Activated CD4-positive, alpha-beta T cell treated with anti-CD3 and anti-CD28 coated beads for 48 hours (primary cell): ENCODE results near the gene FBXL17.

Source experiments
- DNase-seq: peaks from one replicate; pipeline ENCODE4 v3.0.0-alpha.2; 2020

Gene FBXL17

DNA sequence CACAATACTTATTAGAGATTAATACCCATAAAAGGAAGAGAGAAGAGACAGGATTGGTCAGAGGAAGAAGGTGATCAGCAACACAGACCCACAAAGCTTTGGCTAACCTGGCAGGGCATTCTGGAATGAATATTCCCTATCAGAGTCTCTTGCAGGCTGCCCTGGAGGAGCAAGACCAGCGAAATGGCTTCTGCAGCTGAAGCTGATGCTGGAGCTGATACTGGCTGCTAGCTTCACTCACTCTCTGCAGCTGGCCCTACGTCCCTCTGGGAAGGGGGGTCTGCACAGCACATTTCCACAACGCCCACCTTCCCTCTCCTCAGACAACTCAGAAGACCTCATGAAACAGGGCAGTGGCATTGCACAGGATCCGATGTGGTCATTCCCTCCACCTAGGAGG is 541.3 kb downstream of the FBXL17 start:
- DNase-seq, result no peak

DNA sequence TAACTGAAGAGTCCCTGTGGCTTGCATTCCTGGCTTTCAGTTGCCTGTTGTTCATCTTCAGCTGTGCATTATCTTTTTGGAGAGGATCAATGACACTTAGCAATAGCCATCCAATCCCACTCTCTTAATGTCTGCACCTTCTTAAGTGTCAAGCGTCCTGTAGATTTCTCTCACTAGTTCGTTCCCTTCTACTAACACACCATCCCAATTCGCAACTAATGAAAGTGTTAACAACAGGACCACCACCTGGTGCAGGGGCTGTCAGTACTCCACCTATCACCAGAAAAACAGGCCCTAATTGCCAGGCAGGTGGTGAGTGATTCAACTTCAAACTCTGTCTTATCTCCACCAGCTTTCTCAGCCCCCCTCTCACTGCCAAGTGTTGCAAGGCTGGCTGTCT is 541.7 kb downstream of the FBXL17 start:
- no peak for DNase-seq

DNA sequence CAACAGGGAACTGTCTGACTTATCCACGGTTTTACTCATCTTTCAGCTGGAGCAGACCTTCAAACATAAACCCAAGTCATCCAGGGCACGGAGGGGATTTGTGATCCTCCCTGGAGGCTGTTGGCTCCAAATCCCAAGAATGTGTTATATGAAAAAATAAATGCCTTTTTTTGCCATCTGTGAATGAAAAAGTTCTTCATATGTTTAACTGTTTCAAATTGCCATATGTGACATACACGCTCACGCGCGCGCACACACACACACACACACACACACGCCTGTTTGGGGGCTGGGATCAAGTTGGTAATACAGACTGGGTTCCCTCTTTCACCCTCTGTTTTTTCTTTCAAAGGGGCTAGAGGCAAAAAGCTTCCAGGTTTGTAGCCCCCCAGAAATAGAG is 546.8 kb downstream of the FBXL17 start:
- DNase-seq, result no peak

DNA sequence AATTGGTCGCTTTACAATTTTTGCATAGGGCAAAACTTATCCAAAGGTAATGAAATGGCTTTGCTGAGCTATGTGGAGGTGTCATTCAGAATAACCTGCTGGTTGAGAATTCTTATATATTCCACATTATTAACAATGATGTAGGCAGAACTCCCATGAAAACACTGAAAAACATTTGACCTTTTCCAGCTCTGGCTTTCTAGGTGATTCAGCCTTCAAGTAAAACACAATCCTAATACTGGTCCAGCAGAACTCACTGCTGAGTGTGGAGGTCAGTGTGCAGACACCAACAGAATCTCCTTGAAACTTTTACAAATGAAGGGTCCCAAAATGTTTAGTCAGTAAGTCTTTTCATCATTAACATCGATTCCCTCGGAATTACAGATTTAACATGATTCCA is 549.2 kb downstream of the FBXL17 start:
- no peak for DNase-seq

DNA sequence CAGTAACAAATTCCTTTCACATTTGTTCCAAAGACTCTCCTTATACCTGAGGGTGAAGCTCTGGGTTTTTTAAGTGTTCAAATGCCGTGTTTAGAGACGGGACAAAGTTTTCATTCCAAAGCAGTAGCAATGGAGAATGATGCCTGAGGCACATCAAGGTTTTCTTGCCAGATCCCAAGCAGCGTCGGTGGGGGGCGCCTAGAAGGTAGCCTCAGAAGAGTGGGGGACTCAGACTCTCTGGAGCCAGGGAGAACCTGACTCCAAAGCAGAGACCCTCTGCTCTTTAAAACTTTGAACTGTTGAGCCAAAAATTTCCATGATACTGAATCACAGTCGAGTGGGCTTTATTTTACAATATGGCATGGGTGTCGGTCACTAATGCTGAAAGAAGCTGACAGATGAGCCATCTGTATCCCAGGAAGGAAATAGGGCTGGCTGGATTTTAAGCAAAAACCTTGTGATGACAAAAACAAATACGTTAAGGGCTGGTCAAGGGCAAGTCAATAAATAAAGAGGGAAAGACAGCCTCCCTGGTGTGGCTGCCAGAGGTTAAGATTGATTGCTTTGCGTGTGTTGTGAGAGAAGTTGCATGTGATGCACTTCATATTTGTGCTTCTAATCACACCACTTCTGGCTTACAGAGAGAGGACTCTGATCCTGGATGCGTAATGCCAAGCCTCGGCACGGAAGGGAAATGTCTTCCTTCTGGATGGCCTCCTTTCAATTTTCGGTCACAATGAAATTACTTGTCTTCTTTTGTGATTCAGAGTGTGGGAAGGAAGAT is 550.1 kb downstream of the FBXL17 start:
- no peak for DNase-seq

DNA sequence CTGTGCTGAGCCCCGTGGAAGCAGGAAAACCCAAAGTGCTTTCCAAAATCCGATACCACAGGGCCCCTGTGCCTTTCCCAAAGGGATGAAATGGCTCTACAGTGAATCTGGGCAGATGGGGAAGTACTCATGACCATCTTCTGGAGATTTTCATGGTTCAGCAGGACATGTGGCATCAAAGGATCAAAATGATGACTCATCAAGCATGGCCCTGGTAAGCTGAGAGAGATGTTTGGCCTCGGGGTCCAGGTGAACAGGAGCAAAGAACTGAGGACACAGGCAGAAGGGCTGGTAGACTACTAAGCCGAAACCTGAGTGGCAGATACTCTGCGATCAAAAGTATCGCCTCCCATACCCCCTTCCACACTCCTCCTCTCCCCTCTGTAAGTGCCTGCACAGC is 551.1 kb downstream of the FBXL17 start:
- no peak for DNase-seq

DNA sequence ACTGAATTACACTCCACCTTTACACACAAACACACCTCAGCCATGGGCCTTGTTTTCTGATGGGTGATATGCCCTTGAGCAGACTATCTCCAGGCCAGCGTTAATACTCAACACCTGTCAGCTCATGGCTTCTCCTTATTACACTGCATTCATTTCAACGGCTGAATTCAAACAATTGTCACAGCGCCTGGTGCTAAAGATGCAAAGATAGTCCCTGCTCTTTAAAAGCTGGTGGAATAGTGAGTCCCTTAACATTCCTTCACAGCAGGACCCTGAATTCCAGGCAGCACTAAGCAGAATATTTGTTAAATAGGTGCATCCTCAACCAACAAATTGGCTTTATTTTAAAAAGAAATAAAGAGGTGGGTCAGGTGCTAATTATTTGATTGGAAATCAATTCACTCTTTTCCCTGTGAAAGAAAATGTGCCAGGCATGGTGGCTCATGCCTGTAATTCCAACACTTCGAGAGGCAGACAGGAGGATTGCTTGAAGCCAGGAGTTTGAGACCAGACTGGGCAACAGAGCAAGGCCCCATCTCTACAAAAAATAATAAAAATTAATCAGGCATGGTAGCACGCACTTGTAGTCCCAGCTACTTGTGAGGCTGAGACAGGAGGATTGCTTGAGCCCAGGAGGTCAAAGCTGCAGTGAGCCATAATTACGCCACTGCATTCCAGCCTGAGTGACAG is 555.4 kb downstream of the FBXL17 start:
- no peak for DNase-seq

DNA sequence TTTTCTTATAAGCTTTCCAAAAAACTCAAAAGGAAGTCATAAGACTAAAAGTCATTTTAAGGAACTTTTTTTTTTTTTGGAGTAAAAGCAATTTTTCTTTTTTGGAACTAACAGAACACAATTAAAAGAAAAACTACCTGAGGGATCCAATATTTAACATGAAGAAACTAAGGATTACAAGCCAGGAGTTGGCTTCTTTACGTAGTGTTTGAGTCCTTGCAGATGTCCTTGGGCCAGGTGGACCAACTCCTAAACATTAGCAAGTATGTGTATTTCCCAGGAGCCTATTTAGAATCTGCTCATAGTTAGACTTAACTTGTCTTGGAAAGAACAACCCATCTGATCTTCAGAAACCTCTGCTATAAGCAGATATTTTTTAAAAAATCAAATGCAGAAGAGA is 557.1 kb downstream of the FBXL17 start:
- no peak for DNase-seq

DNA sequence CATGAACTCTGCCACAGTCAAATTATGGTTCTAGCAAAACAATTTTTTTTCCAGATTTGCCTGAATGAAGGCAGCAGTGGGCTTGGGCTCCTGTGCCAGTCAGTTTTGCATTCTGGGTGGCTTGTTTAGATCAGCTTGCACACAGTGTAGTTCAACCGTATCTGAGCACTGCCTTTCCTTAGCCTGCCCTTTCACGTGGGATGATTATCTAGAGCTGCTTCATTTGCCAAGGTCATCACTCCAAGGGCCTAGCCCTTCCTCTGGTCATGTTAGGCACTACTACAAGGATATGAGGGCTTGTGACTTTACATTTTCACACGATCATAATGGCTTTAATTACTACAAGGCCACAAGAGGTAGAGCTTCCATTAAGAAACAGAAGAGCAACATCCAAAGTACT is 560.6 kb downstream of the FBXL17 start:
- no peak for DNase-seq

DNA sequence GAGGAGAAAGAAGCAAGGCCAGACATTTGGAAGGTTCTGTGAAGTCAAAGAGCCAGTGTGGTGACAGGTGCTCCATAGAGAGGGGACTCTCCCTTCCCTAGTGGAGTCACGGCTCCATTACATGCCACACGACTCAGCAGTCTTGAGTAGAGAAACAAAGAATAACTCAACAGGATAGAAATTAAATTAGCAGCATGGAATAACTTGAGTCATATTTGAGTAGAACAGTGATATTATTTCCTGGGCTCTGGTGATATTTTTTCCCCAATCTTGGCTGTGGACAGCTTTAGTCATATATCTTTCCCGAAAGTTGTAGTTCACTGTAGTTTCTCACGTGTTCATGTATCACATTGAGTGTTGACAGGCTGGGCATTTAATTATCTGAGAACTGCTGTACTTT is 561.5 kb downstream of the FBXL17 start:
- DNase-seq, result peak; percentile 11

DNA sequence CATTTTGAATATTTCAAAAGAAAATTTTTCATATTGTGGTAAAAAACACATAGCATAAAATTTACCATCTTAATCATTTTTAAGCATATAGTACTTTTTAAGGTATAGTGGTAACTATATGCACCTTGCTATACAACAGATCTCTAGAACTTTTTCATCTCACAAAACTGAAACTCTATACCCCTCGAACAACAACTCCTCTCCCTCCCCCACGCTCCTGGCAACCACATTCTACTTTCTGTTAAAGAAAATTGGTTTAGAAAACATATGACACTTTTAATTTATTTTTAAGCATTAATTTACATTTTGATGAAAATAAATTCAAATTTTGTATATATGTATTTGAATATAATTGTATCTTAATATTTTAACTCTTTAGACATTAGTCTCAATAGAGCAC is 563.9 kb downstream of the FBXL17 start:
- no peak for DNase-seq

DNA sequence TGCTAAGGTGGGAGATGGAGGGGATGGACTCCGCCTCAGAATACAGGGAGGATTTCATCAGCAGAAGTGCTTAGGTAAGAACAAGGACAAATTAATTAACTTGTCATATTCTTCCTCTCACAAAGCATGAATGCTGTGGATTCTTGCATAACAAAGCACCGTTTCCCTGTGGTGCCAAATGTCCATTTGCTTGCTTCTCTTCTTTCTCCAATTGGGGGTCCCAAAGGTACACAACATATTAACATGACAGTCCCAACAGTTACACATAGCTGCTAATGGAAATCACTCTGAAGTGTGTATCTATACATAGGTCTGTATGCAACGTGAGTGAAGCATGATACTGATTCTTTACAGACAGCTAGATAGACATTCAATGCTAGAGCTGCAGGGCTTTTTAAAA is 564.5 kb downstream of the FBXL17 start:
- no peak for DNase-seq

DNA sequence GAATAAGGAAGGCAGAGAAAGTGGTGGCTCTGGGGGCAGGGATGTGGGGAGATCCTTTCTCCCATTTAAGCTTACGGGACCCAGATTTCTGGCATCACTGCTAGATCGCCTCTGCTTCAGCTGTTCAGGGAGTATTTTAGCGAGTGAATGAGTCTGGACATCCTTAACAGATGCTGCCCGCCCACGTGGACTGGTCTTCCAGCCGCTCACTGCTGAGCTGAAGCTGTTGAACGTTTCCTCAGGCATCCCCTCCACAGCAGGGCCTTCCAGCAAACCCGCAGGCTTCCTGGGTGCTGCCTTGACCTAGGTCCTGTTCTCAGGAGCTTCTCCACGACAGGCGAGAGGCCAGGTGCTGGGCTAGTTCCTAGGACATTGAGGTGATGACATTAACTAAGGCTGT is 566.8 kb downstream of the FBXL17 start:
- DNase-seq, result no peak

DNA sequence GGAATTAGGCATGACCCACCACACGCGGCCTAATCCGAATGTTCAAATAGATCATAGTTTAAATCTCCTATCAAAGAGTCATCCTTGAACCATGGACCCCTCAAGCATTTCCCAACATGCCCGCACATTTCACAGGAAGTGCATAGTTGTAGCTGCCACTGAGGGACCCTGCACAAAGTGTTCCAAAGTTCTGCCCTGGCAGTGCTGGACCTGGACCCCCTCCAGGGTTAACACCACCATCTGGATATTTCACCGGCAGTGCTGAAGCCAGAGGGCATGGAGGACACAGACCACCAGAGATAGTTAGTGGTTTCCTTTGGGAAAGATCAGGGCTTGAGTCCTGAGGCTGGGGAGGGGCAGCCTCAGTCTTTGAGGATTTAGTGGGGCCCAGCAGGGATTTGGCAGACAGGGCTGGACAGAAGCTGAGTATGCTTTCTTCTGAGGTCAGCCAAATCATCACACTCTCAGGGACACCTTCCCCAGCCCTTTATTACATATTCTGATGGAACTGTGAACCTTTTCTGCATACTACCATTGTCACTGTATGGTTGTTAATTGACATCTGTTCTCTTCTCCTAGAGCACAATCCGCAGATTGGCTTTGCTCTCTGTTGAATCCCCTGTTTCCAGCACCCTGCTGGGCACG is 567.6 kb downstream of the FBXL17 start:
- DNase-seq, result no peak

DNA sequence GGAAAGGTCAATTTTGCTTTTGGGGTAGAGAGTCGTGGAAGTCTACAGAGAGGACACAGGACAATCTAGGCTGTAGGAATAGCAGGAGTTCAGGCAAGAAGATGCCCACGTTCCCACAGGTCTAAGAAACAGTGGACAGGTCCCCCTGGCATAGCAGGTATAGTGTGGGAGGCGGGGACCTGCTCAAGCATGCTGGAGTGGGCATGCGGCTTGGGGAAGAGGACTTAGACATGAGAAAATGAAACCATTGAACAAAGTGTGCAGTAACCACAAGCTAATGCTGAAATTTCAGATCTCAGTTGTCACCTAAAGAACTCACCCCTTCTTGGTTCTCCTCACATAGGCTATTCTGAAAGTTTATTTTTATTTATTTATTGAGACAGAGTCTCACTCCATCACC is 568.3 kb downstream of the FBXL17 start:
- DNase-seq, result no peak

DNA sequence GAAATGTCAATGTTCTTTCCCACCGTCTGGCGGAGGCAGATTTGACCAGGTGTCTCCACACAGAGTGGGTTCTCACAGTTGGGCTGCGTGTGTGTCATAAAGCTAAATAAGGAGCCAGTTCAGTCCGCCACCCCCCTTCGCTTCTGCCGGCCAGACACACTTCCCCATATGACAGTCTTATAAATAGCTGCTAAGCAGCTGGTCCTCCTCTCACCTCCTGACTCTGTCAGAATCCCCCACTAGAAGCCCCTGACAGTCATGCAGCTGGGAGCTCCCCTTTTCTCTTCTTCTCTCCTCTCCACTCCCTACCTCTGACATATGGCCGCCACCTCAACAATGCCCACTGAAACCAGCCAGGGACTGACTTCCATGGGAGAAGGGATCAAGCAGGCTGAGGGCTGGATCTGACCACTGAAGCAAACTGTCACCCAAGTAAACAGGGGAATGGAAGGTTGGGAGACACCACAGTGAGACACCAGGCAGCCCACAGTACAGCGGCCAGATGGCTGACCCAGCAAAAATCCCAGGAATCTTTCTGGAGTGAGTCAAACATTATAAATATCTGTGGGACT is 569.2 kb downstream of the FBXL17 start:
- DNase-seq, result no peak

DNA sequence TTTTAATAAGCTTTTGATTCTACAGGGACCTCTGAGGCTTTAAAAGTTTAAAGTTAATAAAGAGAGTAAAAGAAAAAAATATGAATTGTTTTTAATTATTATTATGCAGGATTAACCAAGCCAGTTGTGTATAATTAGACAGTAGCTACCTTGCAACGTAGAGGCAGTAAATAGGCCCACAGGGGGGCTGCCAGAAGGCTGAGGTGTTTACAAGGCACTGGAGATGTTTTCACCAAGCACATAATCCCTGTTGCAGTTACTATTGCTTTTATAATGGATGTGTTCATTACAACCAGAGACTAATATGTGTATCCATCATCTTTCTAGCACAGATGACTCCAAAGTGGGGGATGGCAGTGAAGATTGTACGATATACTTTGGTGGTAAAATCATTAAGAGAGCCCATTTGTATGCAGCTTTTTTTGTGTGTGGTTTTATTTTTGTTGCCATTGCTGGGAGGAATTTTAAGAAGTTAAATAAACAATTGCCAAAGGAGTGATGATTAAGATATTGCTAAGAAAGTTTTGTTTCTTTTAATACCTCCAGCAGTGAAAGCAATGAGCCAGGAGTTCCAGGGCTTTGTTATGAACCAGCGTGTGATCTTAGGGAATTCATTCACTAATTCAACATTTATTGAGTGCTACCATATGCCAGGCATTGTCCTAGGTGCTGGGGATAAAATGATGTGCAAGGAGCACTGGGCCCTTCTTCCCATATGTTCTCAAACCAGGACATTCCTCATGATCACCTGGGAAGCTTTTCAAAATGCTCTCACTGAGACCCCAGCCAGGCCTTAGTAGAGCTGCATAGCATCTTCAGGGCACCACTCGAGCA is 572.5 kb downstream of the FBXL17 start:
- no peak for DNase-seq
